ENCODE data around the gene TMEM82.

The TMEM82 gene

DNA sequence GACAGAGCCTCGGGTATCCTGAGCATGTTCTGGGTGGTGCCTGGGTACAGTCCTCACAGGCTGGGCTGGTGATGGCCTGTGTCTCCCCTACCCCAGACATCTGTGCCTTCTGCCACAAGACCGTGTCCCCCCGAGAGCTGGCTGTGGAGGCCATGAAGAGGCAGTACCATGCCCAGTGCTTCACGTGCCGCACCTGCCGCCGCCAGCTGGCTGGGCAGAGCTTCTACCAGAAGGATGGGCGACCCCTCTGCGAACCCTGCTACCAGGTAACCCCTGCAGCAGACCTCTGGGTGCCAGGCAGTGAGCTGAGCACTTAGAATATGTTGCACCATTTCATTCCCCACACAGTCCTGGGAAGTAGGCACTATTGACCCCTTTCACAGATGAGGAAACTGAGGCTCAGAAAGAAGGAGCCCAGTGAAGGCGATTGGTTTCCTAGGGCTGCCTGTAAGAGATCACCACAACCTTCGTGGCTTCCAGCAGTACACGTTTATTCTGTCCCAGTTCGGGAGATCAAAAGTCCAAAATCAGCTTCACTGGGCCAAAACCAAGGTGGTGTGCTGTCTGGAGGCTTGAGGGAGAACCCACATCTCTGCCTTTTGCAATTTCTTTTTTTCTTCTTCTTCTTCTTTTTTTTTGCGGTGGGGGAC, 28.1 kb downstream of the TMEM82 start:
- no peaks in the 10 kb centered on the region for H3K36me3 Mint-ChIP-seq
- no peak for ATAC-seq
- peaks cover 57% of the 10 kb centered on the region for H3K27me3 Mint-ChIP-seq
- no peaks in the 10 kb centered on the region for H3K9me3 Mint-ChIP-seq
- no peak overlapping the region for H3K4me3 Mint-ChIP-seq
- H3K27ac Mint-ChIP-seq: no peak overlapping the region
- no peaks in the 10 kb centered on the region for H3K4me1 Mint-ChIP-seq

GRCh38 chr1:15771836-15772515, 29.7 kb downstream of the TMEM82 start:
- Mint-ChIP-seq H3K27ac (no peak overlapping the region), H3K27me3 (peaks cover 50% of the 10 kb centered on the region), H3K36me3 (no peaks in the 10 kb centered on the region), H3K9me3 (no peaks in the 10 kb centered on the region), H3K4me3 (no peak overlapping the region), H3K4me1 (no peaks in the 10 kb centered on the region)
- no peak for ATAC-seq

GRCh38 chr1:15775706-15776105, 33.4 kb downstream of the TMEM82 start:
- no peak for ATAC-seq
- peaks cover 36% of the 10 kb centered on the region for H3K27me3 Mint-ChIP-seq
- H3K9me3 Mint-ChIP-seq: no peaks in the 10 kb centered on the region
- no peak overlapping the region for H3K4me3 Mint-ChIP-seq
- H3K27ac Mint-ChIP-seq: no peak overlapping the region
- H3K4me1 Mint-ChIP-seq: no peaks in the 10 kb centered on the region
- no peaks in the 10 kb centered on the region for H3K36me3 Mint-ChIP-seq

DNA sequence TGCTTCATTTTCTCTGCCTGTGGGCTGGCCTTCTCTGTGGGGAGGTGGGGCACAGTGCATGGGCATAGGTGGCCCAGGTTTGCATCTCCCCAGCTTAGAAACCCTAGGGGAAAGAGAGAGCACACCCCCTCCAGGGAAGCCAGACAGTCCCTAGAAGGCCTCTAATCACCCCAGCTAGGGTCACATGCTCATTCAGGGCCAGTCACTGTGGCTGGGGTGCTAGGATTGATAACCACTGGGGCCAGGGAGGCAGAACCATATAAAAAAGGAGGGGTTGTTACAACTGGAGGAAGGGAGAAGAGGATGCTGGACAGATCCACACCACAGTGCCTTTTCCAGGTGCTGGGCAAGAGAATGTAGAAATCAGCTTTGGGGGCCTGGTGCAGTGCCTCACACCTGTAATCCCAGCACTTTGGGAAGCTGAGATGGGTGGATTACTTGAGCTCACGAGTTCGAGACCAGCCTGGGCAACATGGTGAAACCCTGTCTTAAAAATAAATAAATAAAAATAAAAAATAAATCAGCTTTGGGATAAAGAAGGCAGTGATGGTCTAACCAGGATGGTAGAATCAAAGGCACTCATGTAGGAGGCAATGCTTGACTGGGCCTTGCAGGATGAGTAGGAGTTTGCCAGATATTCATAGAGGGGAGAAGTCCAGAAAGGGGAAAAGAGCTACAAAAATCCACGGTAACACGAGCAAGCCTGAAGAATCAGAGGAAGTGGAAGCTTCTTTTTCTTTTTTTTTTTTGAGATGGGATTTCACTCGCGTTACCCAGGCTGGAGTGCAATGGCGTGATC, 35.8 kb downstream of the TMEM82 start:
- ATAC-seq: no peak
- Mint-ChIP-seq H3K9me3 (no peaks in the 10 kb centered on the region), H3K27me3 (peaks cover 22% of the 10 kb centered on the region), H3K36me3 (no peaks in the 10 kb centered on the region), H3K27ac (no peak overlapping the region), H3K4me3 (no peak overlapping the region), H3K4me1 (no peaks in the 10 kb centered on the region)

DNA sequence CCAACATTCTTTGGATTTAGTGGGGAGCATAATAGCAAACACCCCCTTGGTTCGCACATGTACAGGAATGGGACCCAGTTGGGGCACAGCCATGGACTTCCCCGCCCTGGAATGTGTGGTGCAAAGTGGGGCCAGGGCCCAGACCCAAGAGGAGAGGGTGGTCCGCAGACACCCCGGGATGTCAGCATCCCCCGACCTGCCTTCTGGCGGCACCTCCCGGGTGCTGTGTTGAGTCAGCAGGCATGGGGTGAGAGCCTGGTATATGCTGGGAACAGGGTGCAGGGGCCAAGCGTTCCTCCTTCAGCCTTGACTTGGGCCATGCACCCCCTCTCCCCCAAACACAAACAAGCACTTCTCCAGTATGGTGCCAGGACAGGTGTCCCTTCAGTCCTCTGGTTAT, 43.4 kb downstream of the TMEM82 start:
- H3K36me3 Mint-ChIP-seq: no peaks in the 10 kb centered on the region
- H3K9me3 Mint-ChIP-seq: no peaks in the 10 kb centered on the region
- H3K4me1 Mint-ChIP-seq: peaks cover 6% of the 10 kb centered on the region
- ATAC-seq: no peak
- peaks cover 27% of the 10 kb centered on the region for H3K27me3 Mint-ChIP-seq
- no peak overlapping the region for H3K27ac Mint-ChIP-seq
- H3K4me3 Mint-ChIP-seq: no peak overlapping the region

DNA sequence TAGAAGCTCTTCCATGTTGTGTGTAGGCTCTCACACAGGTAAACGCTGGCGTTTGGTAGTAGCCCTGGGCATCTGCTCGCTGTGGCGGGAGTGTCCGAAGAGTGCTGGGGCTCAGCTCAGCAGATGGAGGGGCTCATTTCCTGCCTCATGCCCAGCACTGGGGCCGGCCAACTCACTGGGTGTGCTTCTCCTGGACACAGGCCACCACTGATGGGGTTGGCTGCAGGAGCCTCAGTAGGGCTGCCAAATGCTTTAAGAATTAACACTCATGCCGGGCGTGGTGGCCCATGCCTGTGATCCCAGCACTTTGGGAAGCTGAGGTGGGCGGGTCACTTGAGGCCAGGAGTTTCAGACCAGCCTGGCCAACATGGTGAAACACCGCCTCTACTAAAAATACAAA, 44.3 kb downstream of the TMEM82 start:
- H3K4me3 Mint-ChIP-seq: no peak overlapping the region
- H3K36me3 Mint-ChIP-seq: no peaks in the 10 kb centered on the region
- peaks cover 27% of the 10 kb centered on the region for H3K27me3 Mint-ChIP-seq
- H3K27ac Mint-ChIP-seq: no peak overlapping the region
- peaks cover 6% of the 10 kb centered on the region for H3K4me1 Mint-ChIP-seq
- no peak for ATAC-seq
- H3K9me3 Mint-ChIP-seq: no peaks in the 10 kb centered on the region

- Mint-ChIP-seq H3K36me3 (no peaks in the 10 kb centered on the region), H3K27me3 (peaks cover 27% of the 10 kb centered on the region), H3K27ac (peak overlapping the region; percentile 3), H3K4me1 (peaks cover 12% of the 10 kb centered on the region), H3K9me3 (no peaks in the 10 kb centered on the region), H3K4me3 (no peak overlapping the region)
- peak; percentile 56 for ATAC-seq
Observed at GRCh38 chr1:15788624-15789301, 46.5 kb downstream of the TMEM82 start.

GRCh38 chr1:15796086-15796462, 53.8 kb downstream of the TMEM82 start:
- Mint-ChIP-seq H3K36me3 (no peaks in the 10 kb centered on the region), H3K27me3 (peaks cover 38% of the 10 kb centered on the region), H3K4me3 (no peak overlapping the region), H3K9me3 (no peaks in the 10 kb centered on the region), H3K4me1 (peaks cover 27% of the 10 kb centered on the region), H3K27ac (no peak overlapping the region)
- ATAC-seq: no peak
